ENCODE data around the gene ROCK1.
"Not testable (repeated sequence)": the region's sequence is repeated elsewhere in the genome, so short reads cannot be mapped to it uniquely, and the experiment has no call there.

Gene ROCK1

GRCh38 chr18:21052385-21052784 lies 59.2 kb downstream of the ROCK1 start:
- DNase-seq (ENCODE audit: low spot score): no peak

GRCh38 chr18:21051620-21052019 lies 60.0 kb downstream of the ROCK1 start:
- no peak for DNase-seq (ENCODE audit: low spot score)

GRCh38 chr18:21049306-21049705 lies 62.3 kb downstream of the ROCK1 start:
- no peak for DNase-seq (ENCODE audit: low spot score)

GRCh38 chr18:21047126-21047525 lies 64.5 kb downstream of the ROCK1 start:
- no peak for DNase-seq (ENCODE audit: low spot score)

GRCh38 chr18:21040466-21040865 lies 71.1 kb downstream of the ROCK1 start:
- DNase-seq (ENCODE audit: low spot score): no peak

- no peak for DNase-seq (ENCODE audit: low spot score)
These were observed 73.4 kb downstream of the ROCK1 start for GRCh38 chr18:21038201-21038600.

- no peak for DNase-seq (ENCODE audit: low spot score)
These were observed 79.8 kb downstream of the ROCK1 start for GRCh38 chr18:21031845-21032244.

- not testable (repeated sequence) for DNase-seq (ENCODE audit: low spot score)
These were observed 93.4 kb downstream of the ROCK1 start for GRCh38 chr18:21018257-21018656.

GRCh38 chr18:21012308-21012707 lies 99.3 kb downstream of the ROCK1 start:
- DNase-seq (ENCODE audit: low spot score): no peak

GRCh38 chr18:21004726-21005125 lies 106.9 kb downstream of the ROCK1 start:
- DNase-seq (ENCODE audit: low spot score): no peak

- DNase-seq (ENCODE audit: low spot score): no peak
These were observed 110.9 kb downstream of the ROCK1 start for GRCh38 chr18:21000667-21001066.

GRCh38 chr18:20997371-20997770 lies 114.2 kb downstream of the ROCK1 start:
- DNase-seq (ENCODE audit: low spot score): no peak

- no peak for DNase-seq (ENCODE audit: low spot score)
These were observed 115.2 kb downstream of the ROCK1 start for GRCh38 chr18:20996418-20996817.

- DNase-seq (ENCODE audit: low spot score): no peak
These were observed 122.9 kb downstream of the ROCK1 start for GRCh38 chr18:20988726-20989125.

GRCh38 chr18:20975077-20975476 lies 136.5 kb downstream of the ROCK1 start:
- no peak for DNase-seq (ENCODE audit: low spot score)

GRCh38 chr18:20971886-20972267 lies 139.7 kb downstream of the ROCK1 start:
- DNase-seq (ENCODE audit: low spot score): peak; percentile 9

GRCh38 chr18:20966795-20967194 lies 144.8 kb downstream of the ROCK1 start:
- DNase-seq (ENCODE audit: low spot score): no peak

- no peak for DNase-seq (ENCODE audit: low spot score)
These were observed 148.6 kb downstream of the ROCK1 start for GRCh38 chr18:20963027-20963426.

GRCh38 chr18:20960735-20961134 lies 150.9 kb downstream of the ROCK1 start:
- DNase-seq (ENCODE audit: low spot score): no peak

GRCh38 chr18:20950827-20951226 lies 160.8 kb downstream of the ROCK1 start:
- not testable (repeated sequence) for DNase-seq (ENCODE audit: low spot score)

All from CD4-positive, alpha-beta T cell treated with Interleukin-2 at 100 ng/mL for 4 hours (primary cell).